Heart left ventricle (tissue), 13 donors: ENCODE data around the gene GPR33.
"Not testable (repeated sequence)": the region's sequence is repeated elsewhere in the genome, so short reads cannot be mapped to it uniquely, and the experiment has no call there.

Experiments
- POLR2A ChIP-seq, 2 donors: fragments of 450-650 bp; IDR thresholded peaks; one replicate each; pipeline ENCODE4 v1.6.1; 2017; ENCODE audit warnings: antibody characterized with exemption in 2 of 2, mild to moderate bottlenecking in 2 of 2, moderate library complexity in 2 of 2
- TF ChIP-seq, protein P1 (sequence below), 12 donors: fragments of 200-600 bp; sonication (generic) in 4 of 12; IDR thresholded peaks; one replicate each; pipeline versions ENCODE4 v1.5.0 to v1.8.0; 2018 to 2022; ENCODE audit warnings: antibody characterized with exemption in 12 of 12, mild to moderate bottlenecking in 5 of 12
- donor health status: ischemic (EF 13 %, LVEDD 7.1; RV severe dilation, severe dysfunction).
- donor health status: DM: no; HTN: yes; CAD: no.
- donor health status: DM: no; HTN: no; CAD: no.
- donor health status: ischemic (EF 25% LVEDD 6.9; RV normal size, moderate dysfunction).
- donor health status: ischemic (EF 25% LVEDD 5.7; RV mildly dilated, moderate dysfunction).
- donor health status: ischemic (EF 35%, LVEDD 5.7; RV mildly dilated, moderate dysfunction).
- donor health status: nonischemic (EF 11% LVEDD 7.7; RV severe dilation, severe dysfunction).
- donor health status: DM: yes; HTN: yes; CAD: no.
- donor health status: PGD.
- donor health status: ischemic (EF 29% LVEDD 5.4; RV normal size, mild dysfunction).
- donor health status: nonischemic (EF 23%, LVEDD 6.1; RV moderate dilation, normal function).

DNA sequence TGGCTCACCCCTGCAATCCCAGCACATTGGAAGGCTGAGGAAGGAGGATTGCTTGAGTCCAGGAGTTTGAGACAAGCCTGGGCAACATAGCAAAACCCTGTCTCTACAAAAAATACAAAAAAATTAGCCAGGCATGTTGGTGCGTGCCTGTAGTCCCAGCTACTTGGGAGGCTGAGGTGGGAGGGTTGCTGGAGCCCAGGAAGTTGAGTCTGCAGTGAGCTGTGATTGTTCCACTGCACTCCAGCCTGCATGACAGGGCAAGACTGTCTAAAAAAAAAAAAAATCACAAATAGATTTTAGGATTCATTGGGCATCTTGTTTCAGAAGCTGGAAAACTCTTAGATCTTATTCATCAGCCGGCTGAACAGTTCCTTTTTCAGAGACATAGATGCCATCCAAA is 25.4 kb downstream of the GPR33 start:
- not testable (repeated sequence) for TF ChIP-seq POLR2A (IDR thresholded peaks at IDR 0.05)
- TF ChIP-seq, protein P1, sequence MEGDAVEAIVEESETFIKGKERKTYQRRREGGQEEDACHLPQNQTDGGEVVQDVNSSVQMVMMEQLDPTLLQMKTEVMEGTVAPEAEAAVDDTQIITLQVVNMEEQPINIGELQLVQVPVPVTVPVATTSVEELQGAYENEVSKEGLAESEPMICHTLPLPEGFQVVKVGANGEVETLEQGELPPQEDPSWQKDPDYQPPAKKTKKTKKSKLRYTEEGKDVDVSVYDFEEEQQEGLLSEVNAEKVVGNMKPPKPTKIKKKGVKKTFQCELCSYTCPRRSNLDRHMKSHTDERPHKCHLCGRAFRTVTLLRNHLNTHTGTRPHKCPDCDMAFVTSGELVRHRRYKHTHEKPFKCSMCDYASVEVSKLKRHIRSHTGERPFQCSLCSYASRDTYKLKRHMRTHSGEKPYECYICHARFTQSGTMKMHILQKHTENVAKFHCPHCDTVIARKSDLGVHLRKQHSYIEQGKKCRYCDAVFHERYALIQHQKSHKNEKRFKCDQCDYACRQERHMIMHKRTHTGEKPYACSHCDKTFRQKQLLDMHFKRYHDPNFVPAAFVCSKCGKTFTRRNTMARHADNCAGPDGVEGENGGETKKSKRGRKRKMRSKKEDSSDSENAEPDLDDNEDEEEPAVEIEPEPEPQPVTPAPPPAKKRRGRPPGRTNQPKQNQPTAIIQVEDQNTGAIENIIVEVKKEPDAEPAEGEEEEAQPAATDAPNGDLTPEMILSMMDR (IDR thresholded peaks at IDR 0.05), result not testable (repeated sequence)
